ENCODE measurements around the gene ABCB1.
"Not testable (repeated sequence)": the region's sequence is repeated elsewhere in the genome, so short reads cannot be mapped to it uniquely, and the experiment has no call there.

ABCB1 gene

DNA sequence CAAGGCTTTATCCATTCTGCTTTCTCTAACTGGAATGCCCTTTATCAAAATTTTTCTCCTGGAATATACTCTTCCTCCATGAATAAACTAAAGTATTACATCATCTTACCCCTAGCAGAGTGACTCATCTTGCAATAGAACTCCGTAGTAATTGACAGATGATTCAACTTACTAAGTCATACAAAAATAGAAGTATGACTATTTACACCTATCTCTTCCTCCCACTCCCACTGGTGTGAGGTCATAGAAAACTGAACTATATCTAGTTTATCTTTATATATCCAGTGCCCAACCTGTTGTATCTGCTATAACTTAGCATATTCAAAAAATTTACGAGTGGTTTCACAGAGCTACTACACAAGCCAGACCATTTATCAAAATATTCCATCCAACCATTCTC is 26.1 kb downstream of the ABCB1 start:
- no peak for DNase-seq

DNA sequence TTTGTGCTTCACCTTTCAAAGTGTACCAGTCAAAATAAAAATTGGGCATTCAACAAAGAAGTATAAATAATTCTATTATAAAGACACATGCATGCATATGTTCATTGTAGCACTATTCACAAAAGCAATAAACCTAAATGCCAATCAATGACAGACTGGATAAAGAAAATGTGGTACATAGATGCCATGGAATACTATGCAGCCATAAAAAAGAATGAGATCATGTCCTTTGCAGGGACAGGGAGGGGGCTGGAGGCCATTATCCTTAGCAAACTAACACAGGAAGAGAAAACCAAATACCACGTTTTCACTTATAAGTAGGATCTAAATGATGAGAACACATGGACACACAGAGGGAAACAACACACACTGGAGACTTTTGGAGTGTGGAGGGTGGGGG is 28.2 kb downstream of the ABCB1 start:
- not testable (repeated sequence) for DNase-seq

DNA sequence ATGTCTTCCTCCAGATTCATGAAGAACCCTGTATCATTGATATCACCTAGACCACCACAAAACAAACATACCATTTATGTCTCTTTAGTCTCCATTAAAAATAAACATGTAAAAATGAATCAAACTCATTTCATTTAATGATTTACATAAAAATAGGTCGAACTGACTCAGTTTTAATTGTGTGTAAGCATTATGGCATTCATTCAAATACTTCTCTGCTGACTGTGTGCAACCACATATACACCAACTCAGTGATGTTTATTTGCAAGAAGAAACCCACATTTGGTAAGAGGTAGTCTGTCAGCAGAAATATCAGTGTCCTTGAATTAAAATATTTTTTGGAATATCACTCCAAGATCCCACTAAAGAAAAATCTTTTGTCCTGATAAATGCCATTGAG is 30.5 kb downstream of the ABCB1 start:
- DNase-seq = no peak

DNA sequence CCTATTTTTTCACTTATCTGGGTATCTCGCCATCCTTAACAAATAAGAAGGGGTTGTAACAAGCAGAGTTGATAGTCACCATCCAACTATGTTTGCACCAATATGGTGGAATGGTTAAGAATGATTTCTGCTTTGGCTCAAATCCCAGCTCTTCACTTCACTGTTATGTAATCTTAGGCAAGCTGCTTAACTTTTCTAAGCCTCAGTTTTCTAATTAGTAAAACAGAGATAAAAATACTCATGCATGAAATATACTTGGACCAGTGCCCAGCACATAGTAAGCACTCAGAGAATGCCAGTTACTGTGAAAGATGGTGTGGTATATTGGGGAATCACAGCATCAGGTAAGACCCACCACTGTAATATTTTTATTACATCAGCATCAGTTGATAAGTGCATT is 33.6 kb downstream of the ABCB1 start:
- DNase-seq = no peak

DNA sequence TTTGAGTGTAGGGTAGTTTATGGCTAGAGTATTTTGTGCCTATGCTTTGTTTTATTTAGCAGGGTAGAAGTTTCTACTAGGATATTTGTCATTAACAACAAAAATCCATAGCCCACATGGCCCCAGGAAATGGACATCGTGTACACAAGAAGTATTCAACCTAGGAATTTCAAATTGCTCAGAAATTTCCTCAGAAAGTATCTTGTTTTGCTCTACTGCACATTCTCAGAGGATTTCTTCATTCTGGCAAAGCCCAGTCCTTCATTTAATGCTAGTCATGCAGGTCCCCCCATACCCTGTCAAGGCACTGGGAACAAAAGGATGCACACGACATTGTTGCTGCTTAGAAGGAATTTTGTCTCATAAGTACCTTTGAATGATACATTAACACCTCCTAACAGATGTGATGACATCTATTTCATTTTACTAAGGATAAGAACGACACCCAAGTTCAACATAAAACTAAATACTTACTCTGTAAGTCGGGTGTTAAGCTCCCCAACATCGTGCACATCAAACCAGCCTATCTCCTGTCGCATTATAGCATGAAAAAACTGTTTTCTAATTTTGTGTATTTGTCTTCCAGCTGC is 34.3 kb downstream of the ABCB1 start:
- no peak for DNase-seq

DNA sequence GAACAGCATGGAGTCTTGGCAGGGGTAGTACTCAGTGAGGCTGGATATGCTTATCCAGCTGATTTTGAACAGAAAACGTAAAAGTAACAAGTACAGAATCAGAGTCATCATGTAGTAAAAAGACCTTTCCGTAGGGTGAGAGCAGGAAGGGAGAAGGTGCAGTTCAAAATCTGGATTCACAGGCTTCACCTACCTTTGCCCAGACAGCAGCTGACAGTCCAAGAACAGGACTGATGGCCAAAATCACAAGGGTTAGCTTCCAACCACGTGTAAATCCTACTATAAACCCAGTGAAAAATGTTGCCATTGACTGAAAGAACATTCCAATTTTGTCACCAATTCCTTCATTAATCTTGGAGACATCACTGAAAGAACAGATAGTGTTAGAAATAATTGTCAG is 34.8 kb downstream of the ABCB1 start:
- DNase-seq = no peak

DNA sequence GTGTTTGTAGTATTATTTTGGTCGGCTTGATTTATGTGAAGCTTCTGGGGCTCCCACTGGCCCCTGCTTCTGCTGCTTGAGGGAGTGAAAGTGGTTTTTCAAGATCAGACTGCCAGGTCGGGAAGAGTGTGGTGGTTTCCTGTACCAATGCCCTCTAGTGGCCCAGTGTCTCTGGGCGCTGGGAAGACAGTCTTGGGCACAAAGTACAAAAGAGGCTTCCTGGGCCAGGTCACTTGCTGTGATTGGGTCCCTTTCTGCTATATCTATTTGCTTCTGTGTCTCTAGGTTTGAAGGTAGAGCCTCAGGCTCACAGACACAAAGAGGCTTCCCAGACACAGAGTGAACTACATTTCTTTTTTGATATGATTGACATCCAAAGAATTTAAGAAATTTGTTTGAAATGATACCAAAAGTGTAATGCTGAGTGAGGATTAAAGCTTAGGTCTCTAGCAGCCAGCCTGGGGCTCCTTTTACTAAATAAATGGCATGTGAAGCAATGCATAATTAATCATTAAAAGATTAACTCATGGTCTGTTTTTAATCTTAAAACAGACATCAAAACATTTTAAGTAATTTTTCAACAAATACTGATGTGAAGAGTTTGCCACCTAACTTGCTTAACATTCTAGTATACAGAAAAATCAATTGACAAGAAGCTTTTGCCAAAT is 36.3 kb downstream of the ABCB1 start:
- no peak for DNase-seq

DNA sequence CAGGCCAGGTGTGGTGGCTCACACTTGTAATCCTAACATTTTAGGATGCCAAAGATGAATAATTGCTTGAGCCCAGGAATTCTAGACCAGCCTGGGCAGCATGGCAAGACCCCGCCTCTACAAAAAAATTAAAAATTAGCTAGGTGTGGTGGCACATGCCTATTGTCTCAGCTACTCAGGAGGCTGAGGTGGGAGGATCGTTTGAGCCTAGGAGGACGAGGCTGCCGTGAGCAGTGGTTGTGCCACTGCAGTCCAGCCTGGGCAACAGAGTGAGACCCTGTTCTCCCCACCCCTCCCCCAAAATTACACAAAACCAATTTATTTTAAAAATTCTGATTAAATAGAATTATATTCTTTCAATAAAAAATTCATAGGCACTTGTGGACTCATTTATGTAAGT is 39.0 kb downstream of the ABCB1 start:
- no peak for DNase-seq

DNA sequence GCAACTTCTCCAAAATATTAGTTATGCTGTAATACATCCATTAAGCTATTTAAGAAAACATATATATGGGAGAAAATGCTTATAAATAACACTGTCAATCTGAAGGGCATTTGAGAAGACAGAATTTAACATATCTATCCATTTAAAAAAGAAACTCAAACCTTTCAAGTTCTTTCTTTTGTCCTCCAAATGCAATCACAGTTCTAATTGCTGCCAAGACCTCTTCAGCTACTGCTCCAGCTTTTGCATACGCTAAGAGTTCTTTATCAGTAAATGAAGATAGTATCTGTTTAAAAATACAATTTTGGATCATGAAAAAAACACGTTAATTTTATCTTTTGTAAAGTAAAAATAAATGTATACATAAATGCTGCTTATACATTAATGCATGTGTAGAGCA is 39.6 kb downstream of the ABCB1 start:
- no peak for DNase-seq

DNA sequence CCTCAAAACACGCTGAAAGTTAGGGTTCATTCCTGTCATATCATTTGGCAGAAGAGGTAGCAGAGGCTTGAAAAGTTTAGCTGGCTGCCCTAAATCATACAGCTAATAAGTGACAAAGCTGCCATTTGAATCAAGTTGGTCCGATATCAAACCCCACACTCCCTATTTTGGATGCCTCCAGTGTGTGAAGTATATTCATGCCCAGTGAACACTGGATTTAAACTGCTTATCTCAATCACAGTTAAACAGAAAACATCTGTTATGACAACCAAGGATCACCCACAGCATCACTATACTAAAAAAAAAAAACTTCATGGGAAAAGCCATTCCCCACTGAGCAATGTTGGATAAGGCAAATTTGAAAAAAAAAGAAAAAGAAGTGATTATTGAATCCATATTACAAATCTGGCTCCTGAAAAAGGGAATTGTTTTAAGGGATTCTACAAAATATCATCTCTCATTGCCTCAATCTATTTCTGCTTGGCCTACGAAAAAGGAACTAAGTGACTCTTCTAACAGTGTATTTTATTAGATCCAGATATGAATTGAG is 48.3 kb downstream of the ABCB1 start:
- DNase-seq = no peak

DNA sequence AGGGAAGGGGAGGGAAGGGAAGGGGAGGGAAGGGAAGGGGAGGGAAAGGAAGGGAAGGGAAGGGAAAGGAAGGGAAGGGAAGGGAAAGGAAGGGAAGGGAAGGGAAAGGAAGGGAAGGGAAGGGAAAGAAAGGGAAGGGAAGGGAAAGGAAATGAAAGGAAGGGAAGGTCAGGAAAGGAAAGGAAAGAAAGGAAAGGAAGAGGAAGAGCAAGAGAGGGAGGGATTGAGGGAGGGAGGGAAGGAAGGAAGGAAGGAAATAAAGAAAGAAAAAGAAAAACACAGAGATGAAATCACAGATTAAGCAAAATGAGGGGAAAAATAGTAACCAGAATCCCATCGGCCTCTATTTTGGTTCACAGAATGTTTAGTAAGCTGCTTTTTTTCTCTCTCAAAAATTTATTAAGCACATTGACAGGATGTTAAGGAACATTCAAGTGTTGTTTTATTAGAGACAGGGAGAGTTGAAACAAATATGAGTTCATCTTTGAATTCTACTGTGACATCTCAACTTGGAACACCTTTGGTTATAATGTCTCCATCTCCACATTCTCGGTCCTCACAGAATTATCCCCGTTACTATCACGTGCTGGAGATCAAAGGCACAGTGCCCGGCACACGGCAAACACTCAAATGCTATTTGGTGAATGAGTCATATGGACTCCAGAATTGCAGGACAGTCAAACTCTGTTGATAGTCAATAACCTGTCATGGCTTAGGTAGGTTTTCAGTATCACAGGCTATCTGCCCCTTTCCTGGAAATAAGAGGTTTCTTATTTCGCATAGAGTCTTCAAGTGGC is 52.4 kb downstream of the ABCB1 start:
- no peak for DNase-seq

DNA sequence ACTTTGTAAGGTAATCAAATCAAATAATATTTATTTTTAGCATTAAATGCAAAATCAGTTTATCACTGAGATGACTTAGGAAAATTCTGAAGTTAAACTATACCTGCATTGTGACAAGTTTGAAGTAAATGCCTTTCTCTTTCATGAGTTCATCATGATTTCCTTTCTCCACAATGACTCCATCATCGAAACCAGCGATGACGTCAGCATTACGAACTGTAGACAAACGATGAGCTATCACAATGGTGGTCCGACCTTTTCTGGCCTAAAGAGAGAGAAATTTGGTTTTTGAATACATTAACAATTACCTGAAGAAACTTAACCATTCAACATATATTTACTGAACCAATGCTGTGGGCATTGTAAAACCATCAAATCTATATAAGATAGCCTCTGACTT is 54.9 kb downstream of the ABCB1 start:
- DNase-seq = no peak

DNA sequence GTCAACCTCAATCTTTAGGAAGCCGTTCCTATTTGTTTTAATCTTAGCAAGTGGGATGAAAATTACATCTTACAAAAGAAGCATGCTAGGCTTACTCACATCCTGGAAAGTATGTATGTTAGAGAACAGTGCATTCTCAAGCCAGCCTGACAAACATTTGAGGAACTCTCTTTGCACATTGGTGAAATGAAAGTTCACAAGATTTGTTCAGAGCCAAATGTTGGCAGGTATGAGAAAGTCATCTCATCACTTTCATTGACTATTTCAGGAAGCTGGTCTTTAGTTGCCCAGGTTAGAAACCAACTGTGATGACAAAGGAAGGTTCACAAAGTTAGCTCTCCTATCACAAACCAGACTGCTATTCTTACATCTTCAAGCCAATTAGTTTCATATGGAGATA is 57.1 kb downstream of the ABCB1 start:
- DNase-seq = no peak

DNA sequence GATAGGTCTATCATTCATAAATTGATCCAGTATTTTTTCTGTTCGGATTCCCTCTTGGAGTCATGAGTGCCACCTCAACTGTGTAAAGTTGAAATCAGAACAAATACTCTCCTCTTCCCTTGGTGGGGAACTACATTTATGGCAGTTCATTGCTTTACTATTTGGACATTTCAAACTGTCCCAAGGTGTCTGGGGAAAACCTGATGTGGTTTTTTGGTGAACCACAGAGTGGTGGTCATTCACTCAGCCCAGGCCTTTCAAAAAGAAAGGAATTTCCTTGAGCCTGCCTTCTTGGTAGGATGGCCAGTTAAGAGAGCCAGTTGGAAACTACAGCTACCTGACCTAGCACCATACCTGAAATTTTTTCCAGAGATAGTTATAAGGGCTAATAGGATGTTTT is 59.0 kb downstream of the ABCB1 start:
- no peak for DNase-seq

DNA sequence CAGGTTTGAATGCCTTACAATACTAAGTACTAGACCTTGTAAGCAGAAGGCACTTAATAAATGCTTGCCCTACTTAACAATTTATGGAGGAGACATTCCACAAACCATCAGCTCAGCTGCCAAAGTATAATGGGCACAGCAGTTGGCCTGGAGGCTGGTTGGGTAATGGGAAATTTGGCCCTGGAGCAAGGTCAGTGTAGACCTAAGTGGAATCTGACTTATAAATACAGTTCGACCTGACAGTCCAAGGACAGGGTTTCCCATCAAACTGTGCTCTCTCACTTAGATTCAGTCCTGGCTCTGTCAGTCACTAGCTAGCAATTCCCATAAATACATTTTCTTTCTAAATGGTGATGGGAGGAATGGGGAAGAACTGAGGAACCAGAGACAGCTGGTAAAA is 62.6 kb downstream of the ABCB1 start:
- no peak for DNase-seq

DNA sequence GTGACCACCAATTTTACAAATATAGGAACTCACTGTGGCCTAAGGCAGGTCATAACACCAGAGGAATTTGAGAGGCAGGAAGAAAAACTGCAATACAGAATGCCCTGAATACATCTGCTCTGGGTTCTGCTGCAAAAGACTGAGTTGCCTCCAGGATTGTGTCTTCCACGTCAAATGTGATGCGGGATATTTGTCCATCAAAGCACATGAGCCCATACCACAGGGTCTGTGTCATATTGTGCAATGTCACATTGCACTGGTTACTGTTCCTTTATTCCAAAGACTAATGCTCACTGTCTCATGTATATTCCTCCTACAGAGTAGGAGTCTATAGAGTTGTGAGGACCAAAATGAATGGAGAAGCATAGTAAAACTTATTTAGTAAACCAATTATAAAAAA is 66.6 kb downstream of the ABCB1 start:
- DNase-seq = no peak

DNA sequence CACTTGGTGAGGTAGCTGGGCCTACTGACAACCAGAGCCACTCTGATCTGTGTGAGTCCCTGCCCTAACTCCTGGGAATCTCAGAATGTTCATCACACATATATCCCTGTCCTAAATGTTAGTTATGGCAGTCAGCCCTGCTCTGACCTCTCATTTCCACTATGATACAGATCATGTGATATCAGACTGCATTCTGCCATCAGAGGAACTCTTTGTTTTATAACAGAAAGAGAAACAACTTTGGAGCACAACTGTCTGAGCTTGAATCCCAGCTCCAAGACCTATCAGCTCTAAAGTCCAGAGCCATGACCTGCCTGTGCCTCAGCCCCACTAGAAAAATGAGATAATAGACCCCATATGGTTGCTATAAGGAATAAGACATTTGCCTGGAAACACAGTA is 70.6 kb downstream of the ABCB1 start:
- DNase-seq = no peak

DNA sequence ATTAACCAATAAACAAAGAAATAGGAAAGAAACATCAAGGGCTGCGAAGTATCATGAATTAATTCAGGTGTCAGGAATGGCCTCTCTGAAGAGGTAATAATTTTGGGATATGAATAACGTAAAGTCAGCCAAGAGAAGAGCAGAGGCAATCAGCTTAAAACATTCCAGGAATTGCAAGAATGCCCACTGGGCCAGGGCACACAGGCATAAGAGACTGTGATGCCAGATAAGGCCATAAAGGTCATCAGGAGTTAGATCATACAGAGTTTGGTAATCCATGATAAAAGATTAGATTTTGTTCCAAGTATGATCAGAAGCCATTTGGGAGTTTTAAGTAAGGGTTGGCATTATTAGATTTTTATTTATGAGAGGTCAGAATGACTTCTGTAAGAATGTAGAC is 72.0 kb downstream of the ABCB1 start:
- DNase-seq = no peak

DNA sequence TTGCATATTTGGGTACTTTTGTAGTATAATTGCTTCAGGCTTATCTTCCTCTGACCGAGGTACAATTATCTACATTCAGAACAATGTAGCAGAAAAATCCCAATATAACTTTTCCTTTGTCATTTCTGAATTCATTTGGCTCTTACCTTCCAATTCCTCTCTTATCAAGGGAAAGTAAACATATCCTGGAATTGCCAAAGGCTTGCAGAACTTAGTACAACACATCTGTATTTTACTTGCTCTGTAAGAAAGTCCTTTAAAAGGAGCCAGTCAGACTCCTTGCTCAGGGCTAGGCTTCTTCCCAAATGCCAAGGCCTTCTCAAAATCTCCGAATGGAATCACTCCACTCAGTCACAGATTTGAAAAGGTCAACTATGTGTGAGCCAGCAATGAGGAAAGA is 81.9 kb downstream of the ABCB1 start:
- no peak for DNase-seq

DNA sequence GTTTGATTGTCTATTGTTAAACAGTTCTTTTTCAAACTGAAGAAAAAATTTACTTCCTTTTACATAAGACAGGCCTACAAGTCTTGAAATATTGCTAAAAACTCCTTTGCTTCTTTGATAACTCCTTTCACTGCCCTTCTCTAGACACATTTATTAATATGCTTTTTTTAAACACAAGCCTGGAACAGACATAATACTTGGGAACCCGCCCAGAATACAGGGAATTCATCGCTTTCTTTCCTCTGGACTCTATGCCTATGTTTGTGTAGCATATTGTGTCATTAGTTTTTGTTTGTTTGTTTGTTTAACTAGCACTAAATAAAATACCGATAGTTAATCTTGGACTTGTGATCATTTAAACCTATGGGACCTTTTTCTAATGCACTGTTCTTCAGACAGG is 82.8 kb downstream of the ABCB1 start:
- DNase-seq = no peak

DNA sequence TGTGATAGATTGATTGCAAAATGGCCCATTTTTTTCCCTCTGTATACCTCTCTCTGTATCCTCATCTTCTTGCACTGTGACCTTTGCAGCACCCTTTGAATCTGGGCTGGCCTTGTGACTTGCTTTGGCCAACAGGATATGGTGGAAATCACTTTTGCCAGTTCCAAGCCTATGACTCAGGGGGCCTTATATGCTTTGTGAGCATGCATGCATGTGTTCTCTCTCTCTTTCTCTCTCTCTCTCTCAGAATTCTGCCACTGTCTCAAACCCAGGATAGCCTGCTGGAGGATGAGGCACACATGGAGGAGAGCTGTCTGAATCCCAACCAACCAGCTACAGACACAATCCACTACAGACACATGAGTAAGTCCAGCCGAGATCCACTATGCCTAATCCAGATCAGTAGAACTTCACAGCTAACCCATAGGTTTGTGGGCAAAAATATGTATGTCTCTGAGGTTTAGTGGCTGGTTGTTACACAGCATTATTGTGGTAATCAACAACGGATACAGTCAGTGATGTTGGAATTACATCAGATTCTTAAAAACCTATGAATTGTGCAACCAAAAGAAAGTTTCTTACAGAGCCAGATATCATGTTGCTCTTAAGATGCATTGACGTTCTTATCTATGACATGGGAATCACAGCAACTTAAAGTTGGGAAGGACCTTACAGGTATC is 83.4 kb downstream of the ABCB1 start:
- no peak for DNase-seq

DNA sequence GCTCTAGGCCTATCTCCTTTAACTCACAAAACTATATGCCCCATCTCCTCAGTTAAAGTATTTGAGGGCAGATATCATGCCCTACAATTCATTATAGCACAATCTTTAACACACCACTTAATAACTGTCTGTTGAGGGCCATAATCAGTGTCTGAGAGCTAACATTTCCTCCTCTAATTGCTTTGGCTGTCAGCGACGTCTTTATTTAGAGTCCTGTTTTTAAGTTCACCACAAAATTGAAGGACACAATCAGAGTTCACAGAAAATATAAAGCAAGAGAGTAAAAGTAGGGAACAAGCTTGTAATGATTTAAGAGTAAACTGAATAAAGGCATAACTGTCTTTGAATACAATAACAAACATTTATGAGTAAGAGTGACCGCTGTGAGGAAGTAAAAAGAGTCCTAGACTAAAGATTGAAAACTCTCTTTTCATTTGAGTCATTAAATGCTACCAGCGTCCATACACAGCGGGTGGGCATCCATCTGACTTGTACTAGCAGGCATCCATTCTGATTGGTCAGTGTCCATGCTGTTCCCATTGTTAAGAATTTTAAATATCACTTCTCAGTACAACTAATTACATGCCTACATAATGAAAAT is 86.8 kb downstream of the ABCB1 start:
- no peak for DNase-seq

DNA sequence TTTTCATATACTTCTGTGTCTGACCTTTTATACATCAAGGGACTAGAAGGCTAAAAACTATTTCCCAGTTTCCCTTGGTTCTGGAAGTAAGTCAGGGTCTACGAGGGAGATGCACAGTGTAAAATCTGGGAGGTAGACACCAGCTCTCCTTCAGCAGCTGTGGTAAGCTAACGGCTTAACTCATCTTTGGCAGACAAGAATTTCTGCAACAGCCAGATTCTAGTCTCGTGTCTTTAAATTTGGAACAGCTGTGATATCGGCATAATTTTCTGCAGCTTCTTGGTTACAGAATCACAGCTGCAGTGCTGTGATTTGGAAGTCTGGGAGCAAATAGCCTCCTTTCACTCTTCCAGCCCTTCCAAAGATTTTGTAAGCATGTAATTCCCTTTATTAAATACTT is 87.8 kb downstream of the ABCB1 start:
- DNase-seq = no peak
